H9 (cell line): ENCODE results near the gene PCDH10. TPM values are rescaled to one million over a fixed set of nuclear protein-coding genes. Genes with fewer than 3 reads are reported as not detected.

Experiments used
- DNase-seq: peaks from one replicate; pipeline ENCODE4 v3.0.0-alpha.2; 2017
- H2AFZ ChIP-seq: one replicate; pipeline ENCODE4 v1.6.1; 2013; ENCODE audit warnings: mild to moderate bottlenecking, low read length, control low read depth, moderate library complexity
- H2AK5ac ChIP-seq: 2 replicates; pipeline ENCODE4 v1.6.1; 2013; ENCODE audit warnings: low read length, control low read depth, mixed read lengths; ENCODE audit not compliant: insufficient read length
- H2BK120ac ChIP-seq: one replicate; pipeline ENCODE4 v1.6.1; 2013; ENCODE audit warnings: low read depth, mild to moderate bottlenecking, low read length, control low read depth, inconsistent platforms; ENCODE audit not compliant: poor library complexity, severe bottlenecking
- H2BK12ac ChIP-seq: 2 replicates; pipeline ENCODE4 v1.6.1; 2013; ENCODE audit warnings: low read length, control low read depth, mixed read lengths, low read depth; ENCODE audit not compliant: insufficient read length
- H2BK15ac ChIP-seq: 2 replicates; pipeline ENCODE4 v1.6.1; 2013; ENCODE audit warnings: low read depth, low read length, control low read depth
- H2BK20ac ChIP-seq: one replicate; pipeline ENCODE4 v1.6.1; 2013; ENCODE audit warnings: low read depth, mild to moderate bottlenecking, low read length, control low read depth, inconsistent platforms; ENCODE audit not compliant: poor library complexity, severe bottlenecking
- H2BK5ac ChIP-seq: 2 replicates; pipeline ENCODE4 v1.6.1; 2013; ENCODE audit warnings: low read length, control low read depth, mixed read lengths; ENCODE audit not compliant: insufficient read length
- H3K14ac ChIP-seq: 2 replicates; pipeline ENCODE4 v1.6.1; 2013; ENCODE audit warnings: low read length, control low read depth; ENCODE audit not compliant: insufficient read depth
- H3K18ac ChIP-seq: 2 replicates; pipeline ENCODE4 v1.6.1; 2013; ENCODE audit warnings: low read depth, mild to moderate bottlenecking, mixed read lengths, low read length, control low read depth; ENCODE audit not compliant: insufficient read length
- H3K23ac ChIP-seq: 2 replicates; pipeline ENCODE4 v1.6.1; 2013; ENCODE audit warnings: low read length, control low read depth, mixed read lengths, low read depth; ENCODE audit not compliant: insufficient read length
- H3K23me2 ChIP-seq: 2 replicates; pipeline ENCODE4 v1.6.1; 2013; ENCODE audit warnings: low read depth, mild to moderate bottlenecking, mixed read lengths, low read length, control low read depth; ENCODE audit not compliant: insufficient read length, poor library complexity, severe bottlenecking
- H3K27ac ChIP-seq: 2 replicates; pipeline ENCODE4 v1.5.1; 2013; ENCODE audit warnings: low read length, control low read depth, mixed read lengths, low read depth; ENCODE audit not compliant: insufficient read length
- H3K27me3 ChIP-seq: 2 replicates; pipeline ENCODE4 v1.6.1; 2013; ENCODE audit warnings: low read length, control low read depth, inconsistent platforms; ENCODE audit not compliant: insufficient read depth
- H3K4ac ChIP-seq: 2 replicates; pipeline ENCODE4 v1.6.1; 2013; ENCODE audit warnings: low read depth, mild to moderate bottlenecking, control low read depth, inconsistent platforms, low read length, moderate library complexity
- H3K4me1 ChIP-seq: 2 replicates; pipeline ENCODE4 v1.6.1; 2013; ENCODE audit warnings: low read length, control low read depth, inconsistent platforms; ENCODE audit not compliant: insufficient read depth
- H3K4me2 ChIP-seq: 2 replicates; pipeline ENCODE4 v1.6.1; 2013; ENCODE audit warnings: low read length, control low read depth, mixed read lengths; ENCODE audit not compliant: insufficient read length, insufficient read depth
- H3K56ac ChIP-seq: 2 replicates; pipeline ENCODE4 v1.6.1; 2013; ENCODE audit warnings: low read depth, mild to moderate bottlenecking, mixed read lengths, low read length, control low read depth; ENCODE audit not compliant: insufficient read length
- H3K79me1 ChIP-seq: 2 replicates; pipeline ENCODE4 v1.6.1; 2013; ENCODE audit warnings: low read depth, mild to moderate bottlenecking, moderate library complexity, low read length, control low read depth, inconsistent platforms; ENCODE audit not compliant: insufficient read depth, poor library complexity, severe bottlenecking
- H3K79me2 ChIP-seq: 2 replicates; pipeline ENCODE4 v1.6.1; 2013; ENCODE audit warnings: low read length, control low read depth, inconsistent platforms; ENCODE audit not compliant: insufficient read depth
- H3K9ac ChIP-seq: 2 replicates; pipeline ENCODE4 v1.6.1; 2013; ENCODE audit warnings: low read length, control low read depth, mixed read lengths; ENCODE audit not compliant: insufficient read length; ENCODE audit errors: extremely low read depth
- H3K9me3 ChIP-seq: one replicate; pipeline ENCODE4 v1.6.1; 2013; ENCODE audit warnings: low read depth, low read length, inconsistent platforms; ENCODE audit not compliant: control insufficient read depth
- H3T11ph ChIP-seq: one replicate; pipeline ENCODE4 v1.6.1; 2013; ENCODE audit warnings: mild to moderate bottlenecking, low read length, control low read depth, inconsistent platforms
- H4K20me1 ChIP-seq: one replicate; pipeline ENCODE4 v1.6.1; 2013; ENCODE audit not compliant: control insufficient read depth, insufficient read length, insufficient read depth
- H4K5ac ChIP-seq: 2 replicates; pipeline ENCODE4 v1.6.1; 2013; ENCODE audit warnings: low read depth, mild to moderate bottlenecking, mixed read lengths, low read length, control low read depth; ENCODE audit not compliant: insufficient read length
- H4K8ac ChIP-seq: replicated peaks from 2 replicates; pipeline ENCODE4 v1.6.1; 2013; ENCODE audit warnings: low read length, control low read depth, mixed read lengths, low read depth; ENCODE audit not compliant: insufficient read length
- H4K91ac ChIP-seq: 2 replicates; pipeline ENCODE4 v1.6.1; 2013; ENCODE audit warnings: low read depth, mild to moderate bottlenecking, moderate library complexity, mixed read lengths, low read length, control low read depth; ENCODE audit not compliant: insufficient read length
- H3K27ac Mint-ChIP-seq, 3 experiments: 2 replicates in 2 of 3; 3 replicates in 1 of 3; pipeline ENCODE4 v1.8.0; 2020 to 2021; ENCODE audit warnings: mixed read lengths in 3 of 3, mild to moderate bottlenecking in 1 of 3, moderate library complexity in 1 of 3
- H3K27me3 Mint-ChIP-seq: 2 replicates; pipeline ENCODE4 v1.8.0; 2021; ENCODE audit warnings: low read depth, mild to moderate bottlenecking, moderate library complexity, mixed read lengths
- H3K36me3 Mint-ChIP-seq, 3 experiments: 2 replicates in 2 of 3; 3 replicates in 1 of 3; pipeline ENCODE4 v1.8.0; 2020 to 2021; ENCODE audit warnings: low read depth in 3 of 3, mixed read lengths in 3 of 3; ENCODE audit not compliant: insufficient read depth in 1 of 3
- H3K4me1 Mint-ChIP-seq, 2 experiments: 2 replicates each; pipeline ENCODE4 v1.8.0; 2020; ENCODE audit warnings: mixed read lengths in 2 of 2
- H3K4me3 Mint-ChIP-seq, 2 experiments: 2 replicates in 1 of 2; 3 replicates in 1 of 2; pipeline ENCODE4 v1.8.0; 2020 to 2021; ENCODE audit warnings: mild to moderate bottlenecking in 2 of 2, mixed read lengths in 2 of 2, moderate library complexity in 1 of 2
- H3K9me3 Mint-ChIP-seq, 2 experiments: 2 replicates in 1 of 2; 3 replicates in 1 of 2; pipeline ENCODE4 v1.8.0; 2020; ENCODE audit warnings: mild to moderate bottlenecking in 2 of 2, mixed read lengths in 2 of 2, moderate library complexity in 1 of 2
- total RNA-seq: library from RNA; stranded (reverse); gene quantifications from 2 replicates; pipeline ENCODE4 v1.2.1, GENCODE V29; 2021
- TF ChIP-seq, protein P1 (sequence below): fragments of 200-600 bp; sonication (generic); conservative IDR thresholded peaks from 3 replicates; pipeline ENCODE4 v1.8.0; 2021; ENCODE audit warnings: antibody characterized with exemption, mild to moderate bottlenecking

The PCDH10 gene
- total RNA-seq, 1 experiment from 2014 or later = 8.1 TPM

DNA sequence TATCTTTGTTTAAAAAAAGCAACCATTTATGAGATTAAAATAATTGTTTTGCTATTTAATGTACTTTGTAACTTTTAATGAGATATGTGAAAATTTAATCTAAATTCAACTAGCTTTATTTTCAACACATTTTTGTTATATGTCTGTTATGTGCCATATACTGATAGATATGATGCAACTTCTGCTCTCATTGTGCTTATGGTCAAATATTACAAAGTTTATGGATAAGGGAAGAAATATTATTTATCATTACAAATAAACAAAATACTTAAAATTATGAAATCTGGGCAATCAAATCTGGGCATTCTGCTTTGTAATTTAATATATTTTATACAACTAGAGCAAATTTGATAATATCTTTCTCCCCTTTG is 40.0 kb downstream of the PCDH10 start:
- Mint-ChIP-seq H3K4me1 (no peaks in the 10 kb centered on the region), H3K9me3 (no peaks in the 10 kb centered on the region), H3K27me3 (no peaks in the 10 kb centered on the region), H3K36me3 (no peaks in the 10 kb centered on the region), H3K4me3 (no peak overlapping the region), H3K27ac (no peak overlapping the region)
- Histone ChIP-seq H2AK5ac (no peak overlapping the region), H3K4me2 (no peak overlapping the region), H2BK5ac (no peak overlapping the region), H4K20me1 (no peaks in the 10 kb centered on the region), H2AFZ (no peak overlapping the region), H2BK15ac (no peak overlapping the region), H2BK12ac (no peak overlapping the region), H2BK20ac (no peak overlapping the region), H3K4me1 (no peaks in the 10 kb centered on the region), H2BK120ac (no peak overlapping the region), H3K14ac (no peak overlapping the region), H4K5ac (no peak overlapping the region), H3T11ph (no peak overlapping the region), H3K79me1 (no peaks in the 10 kb centered on the region), H3K4ac (no peak overlapping the region), H3K9ac (no peak overlapping the region), H3K79me2 (no peaks in the 10 kb centered on the region), H3K9me3 (no peaks in the 10 kb centered on the region), H4K91ac (no peak overlapping the region), H4K8ac (no peak overlapping the region), H3K27me3 (no peaks in the 10 kb centered on the region), H3K27ac (no peak overlapping the region), H3K23ac (no peak overlapping the region), H3K56ac (no peak overlapping the region), H3K18ac (no peak overlapping the region), H3K23me2 (no peaks in the 10 kb centered on the region)
- no peak for DNase-seq
- TF ChIP-seq, protein P1, sequence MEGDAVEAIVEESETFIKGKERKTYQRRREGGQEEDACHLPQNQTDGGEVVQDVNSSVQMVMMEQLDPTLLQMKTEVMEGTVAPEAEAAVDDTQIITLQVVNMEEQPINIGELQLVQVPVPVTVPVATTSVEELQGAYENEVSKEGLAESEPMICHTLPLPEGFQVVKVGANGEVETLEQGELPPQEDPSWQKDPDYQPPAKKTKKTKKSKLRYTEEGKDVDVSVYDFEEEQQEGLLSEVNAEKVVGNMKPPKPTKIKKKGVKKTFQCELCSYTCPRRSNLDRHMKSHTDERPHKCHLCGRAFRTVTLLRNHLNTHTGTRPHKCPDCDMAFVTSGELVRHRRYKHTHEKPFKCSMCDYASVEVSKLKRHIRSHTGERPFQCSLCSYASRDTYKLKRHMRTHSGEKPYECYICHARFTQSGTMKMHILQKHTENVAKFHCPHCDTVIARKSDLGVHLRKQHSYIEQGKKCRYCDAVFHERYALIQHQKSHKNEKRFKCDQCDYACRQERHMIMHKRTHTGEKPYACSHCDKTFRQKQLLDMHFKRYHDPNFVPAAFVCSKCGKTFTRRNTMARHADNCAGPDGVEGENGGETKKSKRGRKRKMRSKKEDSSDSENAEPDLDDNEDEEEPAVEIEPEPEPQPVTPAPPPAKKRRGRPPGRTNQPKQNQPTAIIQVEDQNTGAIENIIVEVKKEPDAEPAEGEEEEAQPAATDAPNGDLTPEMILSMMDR = no peak
